GM13976 (cell line): ENCODE results near the gene HNRNPR.

Experiments used
- DNase-seq: peaks from one replicate; pipeline ENCODE4 v3.0.0; 2012; ENCODE audit warnings: low spot score
- in situ Hi-C: fragments of 300-500 bp; cut with MboI; formaldehyde crosslinking; loops from one replicate; pipeline ENCODE4 v1.12.0; 2022; ENCODE audit warnings: low sequenced_read_pairs, mixed read lengths, inconsistent platforms; ENCODE audit not compliant: unreplicated experiment
- TF ChIP-seq, protein P1 (sequence below): IDR thresholded peaks from 2 replicates; pipeline ENCODE4 v1.5.1; 2012; ENCODE audit warnings: borderline replicate concordance, mild to moderate bottlenecking; ENCODE audit not compliant: insufficient read depth; ENCODE audit errors: extremely low read depth, missing control alignments, control extremely low read depth

Gene HNRNPR

GRCh38 chr1:23344111-23344986 is at the start of gene HNRNPR:
Gene HNRNPR, minus strand, starts transcription at chr1:23344284. Its CDS starts 3,276 bp downstream, at chr1:23341008.
- TF ChIP-seq, protein P1, sequence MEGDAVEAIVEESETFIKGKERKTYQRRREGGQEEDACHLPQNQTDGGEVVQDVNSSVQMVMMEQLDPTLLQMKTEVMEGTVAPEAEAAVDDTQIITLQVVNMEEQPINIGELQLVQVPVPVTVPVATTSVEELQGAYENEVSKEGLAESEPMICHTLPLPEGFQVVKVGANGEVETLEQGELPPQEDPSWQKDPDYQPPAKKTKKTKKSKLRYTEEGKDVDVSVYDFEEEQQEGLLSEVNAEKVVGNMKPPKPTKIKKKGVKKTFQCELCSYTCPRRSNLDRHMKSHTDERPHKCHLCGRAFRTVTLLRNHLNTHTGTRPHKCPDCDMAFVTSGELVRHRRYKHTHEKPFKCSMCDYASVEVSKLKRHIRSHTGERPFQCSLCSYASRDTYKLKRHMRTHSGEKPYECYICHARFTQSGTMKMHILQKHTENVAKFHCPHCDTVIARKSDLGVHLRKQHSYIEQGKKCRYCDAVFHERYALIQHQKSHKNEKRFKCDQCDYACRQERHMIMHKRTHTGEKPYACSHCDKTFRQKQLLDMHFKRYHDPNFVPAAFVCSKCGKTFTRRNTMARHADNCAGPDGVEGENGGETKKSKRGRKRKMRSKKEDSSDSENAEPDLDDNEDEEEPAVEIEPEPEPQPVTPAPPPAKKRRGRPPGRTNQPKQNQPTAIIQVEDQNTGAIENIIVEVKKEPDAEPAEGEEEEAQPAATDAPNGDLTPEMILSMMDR = no peak
- peak; percentile 99 for DNase-seq
- in situ Hi-C loops = no loop called here

GRCh38 chr1:23393706-23394105 is 49.6 kb upstream of the HNRNPR start:
- in situ Hi-C loops = no loop called here
- no peak for DNase-seq
- TF ChIP-seq, protein P1 = no peak

DNA sequence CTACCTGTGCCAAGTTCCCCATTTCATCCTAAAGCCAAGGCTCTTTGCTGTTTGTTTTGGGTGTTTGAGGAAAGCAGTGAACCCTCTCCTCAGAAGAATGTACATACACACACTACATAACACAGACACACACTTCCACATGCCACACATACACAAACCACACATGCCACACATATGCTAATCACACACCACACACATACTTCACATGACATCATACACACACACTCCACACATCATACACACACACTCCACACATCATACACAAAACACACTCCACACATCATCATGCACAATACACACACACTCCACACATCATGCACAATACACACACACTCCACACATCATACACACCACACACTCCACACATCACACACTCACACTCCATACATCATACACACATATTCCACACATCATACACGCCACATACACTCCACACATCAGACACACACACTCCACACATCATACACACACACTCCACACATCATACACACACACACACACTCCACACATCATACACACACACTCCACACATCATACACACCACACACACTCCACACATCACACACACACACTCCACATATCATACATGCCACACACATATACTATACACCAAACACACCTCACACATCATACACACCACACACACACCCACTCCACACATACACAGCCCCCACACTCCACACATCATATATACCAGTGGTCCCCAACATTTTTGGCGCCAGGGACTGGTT is 48.2 kb upstream of the HNRNPR start:
- in situ Hi-C loops = no loop called here
- TF ChIP-seq, protein P1 = no peak
- no peak for DNase-seq

GRCh38 chr1:23389837-23390321 is 45.8 kb upstream of the HNRNPR start:
- TF ChIP-seq, protein P1 = no peak
- no peak for DNase-seq

GRCh38 chr1:23387494-23387893 is 43.4 kb upstream of the HNRNPR start:
- in situ Hi-C loops = no loop called here
- TF ChIP-seq, protein P1 = no peak
- DNase-seq = no peak

More at GRCh38 chr1:23389837-23390321, 45.8 kb upstream of the HNRNPR start:
- in situ Hi-C loops = no loop called here

GRCh38 chr1:23385119-23385621 is 41.1 kb upstream of the HNRNPR start:
- TF ChIP-seq, protein P1 = no peak
- DNase-seq = no peak
- in situ Hi-C loops = no loop called here
